ENCODE measurements around the gene ZBTB16.

The ZBTB16 gene

GRCh38 chr11:114211444-114212121, 152.1 kb downstream of the ZBTB16 start:
- no peak for DNase-seq (ENCODE audit: low spot score)

DNA sequence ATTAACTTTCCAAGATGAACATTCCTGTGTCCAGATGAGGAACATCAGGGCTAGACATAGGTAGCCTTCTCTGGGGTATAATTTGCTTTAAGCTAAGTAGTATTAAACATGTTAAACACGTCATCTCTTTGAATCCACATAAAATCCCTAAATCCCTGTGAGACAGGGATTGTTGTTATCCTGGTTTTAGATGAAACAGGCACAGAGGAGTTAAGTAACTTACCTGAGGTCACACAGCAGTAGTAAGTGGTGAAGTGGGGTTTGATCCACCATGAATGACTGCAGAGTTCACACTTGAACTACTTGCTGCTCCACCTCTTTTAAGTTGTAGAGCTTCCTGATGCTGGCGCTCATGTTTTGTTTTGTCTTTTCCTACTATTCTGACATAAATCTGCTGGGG, 154.1 kb downstream of the ZBTB16 start:
- DNase-seq (ENCODE audit: low spot score) = no peak

DNA sequence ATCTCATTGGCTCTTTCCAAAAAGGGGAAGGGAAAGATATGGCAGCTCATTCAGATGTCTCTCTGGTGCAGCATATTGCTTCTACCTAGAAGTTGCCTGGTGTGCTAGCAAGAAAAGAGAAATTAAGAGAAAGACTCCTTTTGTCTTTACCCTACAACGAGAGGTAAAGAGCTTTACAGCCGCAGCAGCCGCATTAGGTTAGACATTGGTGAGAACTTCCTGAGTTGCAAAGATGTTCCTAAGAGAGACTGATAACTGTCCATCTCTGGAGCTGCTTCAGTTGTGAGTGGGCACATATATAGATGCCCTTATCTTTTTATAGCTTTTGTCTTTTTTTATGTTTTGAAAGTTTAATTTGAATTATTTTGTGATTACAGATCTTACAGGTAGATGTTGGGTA, 155.9 kb downstream of the ZBTB16 start:
- no peak for DNase-seq (ENCODE audit: low spot score)

GRCh38 chr11:114215871-114216795, 156.6 kb downstream of the ZBTB16 start:
- DNase-seq (ENCODE audit: low spot score) = no peak

DNA sequence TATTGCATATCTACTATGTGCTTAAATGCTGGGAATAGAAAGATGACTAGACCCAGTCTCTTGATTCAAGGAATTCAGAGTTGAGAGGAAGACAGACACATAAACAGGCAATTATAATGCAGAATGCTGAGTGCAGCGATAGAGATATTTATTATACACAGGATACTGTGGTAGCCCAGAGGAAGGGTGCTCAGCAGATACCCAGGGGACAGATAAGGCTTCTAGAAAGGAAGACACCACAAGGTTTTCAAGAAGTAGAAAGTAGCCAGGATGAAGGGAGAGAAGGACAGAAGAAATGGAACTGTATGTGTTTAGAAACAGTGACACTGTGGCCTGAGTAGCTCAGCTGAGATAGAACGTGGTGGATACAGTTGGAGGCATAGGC, 157.3 kb downstream of the ZBTB16 start:
- DNase-seq (ENCODE audit: low spot score) = no peak

GRCh38 chr11:114218508-114218907, 159.0 kb downstream of the ZBTB16 start:
- DNase-seq (ENCODE audit: low spot score) = no peak

DNA sequence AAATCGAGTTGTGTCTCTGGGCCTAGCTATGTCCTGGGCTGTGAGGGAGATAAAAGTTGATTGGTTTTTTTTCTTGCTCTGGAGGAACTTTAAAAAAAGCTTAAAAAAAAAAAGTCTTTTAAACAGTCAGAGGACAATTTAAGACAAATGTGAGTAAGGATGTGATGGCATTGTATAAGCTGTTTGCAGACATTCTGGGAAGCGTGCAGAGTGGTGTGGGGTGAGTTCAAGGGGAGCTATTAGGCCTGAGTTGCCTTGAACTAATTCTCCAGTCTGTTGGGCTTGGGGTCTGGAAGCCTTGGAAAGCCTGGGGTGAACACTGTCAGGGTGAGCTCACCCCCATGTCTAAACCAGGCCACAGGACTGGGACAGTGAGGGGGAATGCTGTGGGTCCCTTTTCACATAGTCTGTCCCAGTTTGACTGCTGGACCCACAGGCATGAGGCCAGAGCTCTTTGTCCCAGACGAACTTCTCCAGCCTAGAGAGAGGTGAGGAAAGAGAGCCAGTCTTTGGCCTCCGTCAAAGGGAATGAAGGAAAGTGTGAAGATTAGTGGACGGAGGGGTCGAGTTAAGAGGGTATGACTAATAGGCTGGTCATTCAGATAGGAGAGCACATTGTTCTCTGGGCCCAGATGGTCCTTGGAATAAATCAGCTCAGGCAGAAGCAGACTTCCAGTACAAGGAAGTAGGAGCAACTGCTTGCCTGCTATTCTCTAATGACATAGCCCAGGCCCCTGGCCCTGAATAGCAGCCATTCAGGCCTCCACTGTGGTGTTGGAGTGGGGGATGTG, 160.2 kb downstream of the ZBTB16 start:
- no peak for DNase-seq (ENCODE audit: low spot score)

DNA sequence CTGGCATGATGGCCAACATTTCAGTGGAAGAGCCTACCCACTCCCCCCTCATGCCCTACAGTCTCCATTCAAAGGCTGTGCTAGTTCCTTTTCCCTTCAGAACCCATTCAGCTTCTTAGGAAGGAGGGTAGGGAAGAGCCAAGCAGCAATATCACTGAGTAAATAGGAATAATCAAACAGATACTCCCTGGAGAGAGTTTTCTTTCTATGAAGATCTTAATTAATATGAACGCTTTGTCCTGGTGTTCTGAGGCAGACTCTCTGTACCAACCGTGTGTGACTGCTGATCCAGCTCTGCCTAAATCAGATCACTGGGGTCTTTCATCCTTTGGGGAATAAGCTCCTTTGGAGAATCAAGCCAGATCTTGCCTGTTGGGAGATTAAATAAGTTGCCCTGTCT, 161.5 kb downstream of the ZBTB16 start:
- DNase-seq (ENCODE audit: low spot score) = no peak

DNA sequence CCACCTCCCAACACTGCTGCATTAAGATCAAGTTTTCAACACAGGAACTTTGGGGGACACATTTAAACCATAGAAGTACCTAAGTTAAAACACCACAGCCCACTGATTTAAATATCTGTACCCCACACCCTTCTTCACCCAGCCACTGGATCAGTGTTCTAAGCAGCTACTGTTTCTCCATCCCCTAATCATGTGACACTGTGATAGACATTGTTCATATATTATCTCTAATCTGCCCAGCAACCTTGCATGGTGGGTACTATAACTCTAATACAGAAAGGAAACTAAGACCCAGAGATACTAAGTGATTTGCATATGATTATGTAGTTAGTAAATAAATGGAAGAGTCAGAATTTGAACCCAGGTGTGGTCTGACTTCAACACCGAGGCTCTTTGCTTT, 166.2 kb downstream of the ZBTB16 start:
- no peak for DNase-seq (ENCODE audit: low spot score)

GRCh38 chr11:114226356-114226755, 166.8 kb downstream of the ZBTB16 start:
- no peak for DNase-seq (ENCODE audit: low spot score)

DNA sequence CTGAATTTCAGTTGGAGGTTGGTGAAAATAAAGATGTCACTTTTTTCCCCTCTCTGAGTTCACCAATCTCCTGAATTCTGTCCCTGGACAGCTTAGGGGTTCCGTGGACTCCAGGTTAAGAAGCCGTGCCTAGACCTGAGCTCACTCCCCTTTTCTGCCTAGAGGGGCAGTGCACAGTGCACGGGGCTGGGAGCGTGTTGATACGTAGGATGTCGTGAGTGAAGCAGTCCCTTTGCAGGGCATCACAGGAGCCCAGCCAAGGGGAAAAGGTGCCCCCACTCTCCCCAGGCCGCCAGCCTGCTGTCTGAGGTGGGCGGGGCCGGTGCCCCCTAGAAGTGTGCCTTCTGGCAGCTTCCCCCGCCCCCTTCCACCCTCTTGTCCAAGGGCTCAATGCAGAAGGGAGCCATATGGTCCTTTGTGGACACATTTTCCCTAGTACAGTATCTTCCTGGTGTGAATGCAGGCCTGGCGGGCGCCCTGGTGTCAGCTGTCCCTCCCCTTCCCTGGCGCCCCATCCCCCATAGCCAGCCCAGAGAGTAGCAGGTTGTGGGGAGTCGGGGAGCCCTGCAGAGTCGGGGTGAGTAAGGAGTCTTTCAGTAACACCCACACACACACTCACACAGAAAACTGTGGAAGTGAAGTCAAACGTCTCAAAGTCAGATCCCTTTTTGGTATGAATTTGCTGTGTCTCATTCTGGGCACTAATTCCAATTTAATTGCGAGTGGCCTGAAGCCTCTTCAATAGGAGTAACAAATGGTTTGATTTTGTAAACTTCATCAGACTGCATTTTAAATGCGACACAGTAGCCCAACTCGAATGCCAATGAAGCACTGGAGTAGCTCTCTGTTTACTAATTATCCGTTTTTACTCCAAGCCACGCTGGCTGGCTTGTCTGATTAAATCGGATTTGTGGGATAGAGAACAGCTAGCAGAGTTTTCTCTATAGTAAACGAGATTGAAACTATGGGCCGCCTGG, 169.2 kb downstream of the ZBTB16 start:
- DNase-seq (ENCODE audit: low spot score) = no peak

DNA sequence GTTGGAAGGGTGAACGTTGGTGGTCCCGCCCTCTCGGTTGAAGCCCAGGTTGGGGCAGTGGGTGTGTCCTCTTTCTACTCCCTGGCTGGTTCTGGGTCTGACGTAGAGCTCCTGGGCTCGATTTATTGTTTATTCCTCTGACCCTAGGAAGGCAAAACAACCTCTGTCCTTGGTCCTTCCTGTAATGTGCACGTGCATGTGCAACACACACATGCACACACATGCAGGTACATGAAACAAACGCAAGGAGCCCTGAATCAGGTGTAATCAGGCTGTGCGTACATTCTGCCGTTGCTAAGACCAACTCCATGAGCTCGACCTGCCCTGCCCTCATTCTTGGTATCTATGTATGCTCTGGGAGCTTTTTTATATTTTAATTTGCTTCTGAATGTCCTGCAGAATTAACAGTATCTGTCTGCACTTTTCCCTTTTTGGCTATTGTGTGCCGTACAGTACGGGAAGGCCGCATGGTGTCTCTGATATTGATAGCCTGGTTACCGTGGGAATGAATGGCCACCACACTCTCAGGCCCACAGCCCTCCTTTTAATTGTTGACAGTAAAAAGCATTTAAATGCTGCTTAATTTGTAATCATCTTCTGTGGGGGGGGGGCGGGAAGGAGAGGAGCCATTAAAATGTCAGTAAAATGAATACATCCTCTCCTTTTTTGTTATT, 170.7 kb downstream of the ZBTB16 start:
- no peak for DNase-seq (ENCODE audit: low spot score)

DNA sequence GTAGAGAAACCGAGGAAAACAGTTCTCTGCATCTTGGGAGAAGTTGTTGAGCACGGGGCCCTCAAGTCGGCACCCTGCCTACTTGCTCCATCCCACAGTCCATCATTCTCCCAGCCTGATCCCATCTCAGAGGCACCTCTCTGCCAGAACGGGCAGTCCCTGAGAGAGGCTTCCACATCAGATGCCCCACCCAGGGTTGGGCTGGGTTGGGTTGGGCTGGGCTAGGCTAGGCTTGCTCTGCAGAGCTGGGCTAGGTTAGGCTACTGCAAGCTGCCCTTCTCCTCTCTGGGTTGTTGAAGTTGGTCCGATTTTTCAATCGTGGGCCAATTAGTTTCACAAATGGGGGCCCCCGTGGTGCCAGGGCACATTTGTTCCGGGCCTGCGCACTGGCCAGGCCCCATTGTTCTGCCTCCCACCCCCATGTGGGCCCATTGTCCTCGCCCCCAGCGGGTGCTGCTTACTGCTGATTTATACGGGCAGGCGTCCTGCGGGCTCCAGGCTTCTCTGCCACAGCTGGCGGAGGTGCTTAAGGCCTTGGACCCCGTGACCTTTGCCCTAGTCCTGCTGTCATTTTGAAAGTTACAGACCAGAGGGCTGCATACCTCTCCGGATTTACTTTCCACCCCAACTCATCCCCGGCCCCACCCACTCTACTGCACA, 173.0 kb downstream of the ZBTB16 start:
- no peak for DNase-seq (ENCODE audit: low spot score)

GRCh38 chr11:114233755-114234154, 174.2 kb downstream of the ZBTB16 start:
- DNase-seq (ENCODE audit: low spot score) = no peak

GRCh38 chr11:114236829-114237228, 177.3 kb downstream of the ZBTB16 start:
- DNase-seq (ENCODE audit: low spot score) = no peak

- DNase-seq (ENCODE audit: low spot score) = no peak
These were observed 178.1 kb downstream of the ZBTB16 start for GRCh38 chr11:114237321-114238280.

DNA sequence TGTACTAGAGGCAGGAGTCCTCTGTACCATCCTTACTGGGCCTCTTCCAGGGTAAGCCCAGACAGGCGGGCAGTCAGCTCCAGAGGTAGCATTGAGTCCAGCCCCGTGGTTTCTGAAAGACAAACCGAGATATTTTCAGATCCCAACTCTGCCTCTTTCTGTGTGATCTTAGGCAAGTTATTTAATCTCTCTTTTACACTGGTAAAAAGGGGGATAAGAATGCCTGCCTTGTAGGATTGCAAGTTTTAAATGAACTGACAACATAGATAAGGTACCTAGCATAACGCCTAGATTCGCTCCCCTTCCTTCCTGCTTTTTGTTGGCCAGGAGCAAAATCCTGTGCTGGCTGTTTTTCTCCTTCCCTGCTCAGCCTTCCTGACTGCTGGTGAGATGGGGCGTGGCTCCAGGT, 180.2 kb downstream of the ZBTB16 start:
- DNase-seq (ENCODE audit: low spot score) = no peak

DNA sequence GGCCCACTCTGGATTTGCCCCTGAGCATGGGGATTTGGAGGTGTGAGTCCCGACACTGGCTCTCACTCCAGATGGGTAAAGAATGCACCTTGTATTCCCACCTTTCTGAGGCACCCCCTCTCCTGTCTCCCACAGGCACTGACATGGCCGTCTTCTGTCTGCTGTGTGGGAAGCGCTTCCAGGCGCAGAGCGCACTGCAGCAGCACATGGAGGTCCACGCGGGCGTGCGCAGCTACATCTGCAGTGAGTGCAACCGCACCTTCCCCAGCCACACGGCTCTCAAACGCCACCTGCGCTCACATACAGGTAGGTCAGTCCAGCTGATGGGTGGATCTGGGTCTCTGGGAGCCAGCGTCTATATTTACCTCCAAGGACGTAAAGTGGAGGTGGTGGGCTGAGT, 182.5 kb downstream of the ZBTB16 start:
- DNase-seq (ENCODE audit: low spot score) = no peak
